ENCODE measurements around the gene ADI1. TPM values are rescaled to one million over a fixed set of nuclear protein-coding genes. Genes with fewer than 3 reads are reported as not detected.
"Not testable (repeated sequence)": the region's sequence is repeated elsewhere in the genome, so short reads cannot be mapped to it uniquely, and the experiment has no call there.

The ADI1 gene
- total RNA-seq, 1 experiment from 2014 or later, result 69.2 TPM

DNA sequence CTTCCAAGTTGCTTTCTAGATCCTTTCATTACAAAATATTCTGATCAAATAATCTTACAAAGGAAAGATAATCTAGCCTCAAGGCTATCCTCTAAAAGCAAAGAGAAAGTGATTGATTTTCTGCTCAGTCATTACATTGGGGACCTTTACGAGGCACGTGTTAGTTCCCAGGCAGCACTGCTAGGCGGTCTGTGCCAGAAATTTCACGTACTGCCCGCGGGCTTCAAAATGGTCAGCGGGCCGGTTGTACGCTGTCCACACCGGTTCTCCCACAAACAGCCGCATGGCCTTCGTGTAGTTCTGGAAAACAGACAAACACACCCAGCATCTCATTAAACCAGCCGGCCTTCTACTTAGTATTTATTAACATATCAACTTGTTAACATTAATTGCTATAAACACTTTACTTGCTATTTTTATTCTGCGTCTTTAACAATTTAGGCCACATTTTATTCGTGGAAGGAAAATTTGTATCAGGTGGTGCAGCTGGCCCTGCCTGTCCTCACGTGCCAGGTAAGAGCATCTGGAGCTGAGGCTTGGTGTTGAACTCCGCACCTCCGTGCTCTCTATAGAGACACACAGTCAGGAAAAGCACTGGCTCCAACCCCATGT lies 20.4 kb downstream of the ADI1 start:
- BruUV-seq (replicated peaks), result no TSS peak
- ChIA-PET CTCF (no interaction called here), POLR2A (no interaction called here)
- Mint-ChIP-seq H3K4me3 (ENCODE audit: unreplicated experiment) (no peak overlapping the region), H3K27ac (ENCODE audit: unreplicated experiment) (no peak overlapping the region), H3K4me1 (ENCODE audit: low read depth, unreplicated experiment) (no peaks in the 10 kb centered on the region), H3K27me3 (ENCODE audit: insufficient read depth, unreplicated experiment) (no peaks in the 10 kb centered on the region), H3K36me3 (ENCODE audit: insufficient read depth, unreplicated experiment) (peaks cover 55% of the 10 kb centered on the region), H3K9me3 (ENCODE audit: unreplicated experiment) (no peaks in the 10 kb centered on the region)
- no peaks in the 10 kb centered on the region for H3K4me1 ChIP-seq
- no peaks in the 10 kb centered on the region for H3K9me3 ChIP-seq
- peaks cover 2% of the 10 kb centered on the region for H3K36me3 ChIP-seq (ENCODE audit: control insufficient read depth, insufficient read depth, low read length)
- H3K4me3 ChIP-seq (ENCODE audit: low read depth, low read length), result no peak overlapping the region
- no peak for DNase-seq
- intact Hi-C loops (cut with micrococcal nuclease; ENCODE audit: unreplicated experiment), result no loop called here
- H3K27me3 ChIP-seq (replicated peaks; ENCODE audit: control insufficient read depth, insufficient read depth, low read length), result no peaks in the 10 kb centered on the region
- TF ChIP-seq, protein P1, sequence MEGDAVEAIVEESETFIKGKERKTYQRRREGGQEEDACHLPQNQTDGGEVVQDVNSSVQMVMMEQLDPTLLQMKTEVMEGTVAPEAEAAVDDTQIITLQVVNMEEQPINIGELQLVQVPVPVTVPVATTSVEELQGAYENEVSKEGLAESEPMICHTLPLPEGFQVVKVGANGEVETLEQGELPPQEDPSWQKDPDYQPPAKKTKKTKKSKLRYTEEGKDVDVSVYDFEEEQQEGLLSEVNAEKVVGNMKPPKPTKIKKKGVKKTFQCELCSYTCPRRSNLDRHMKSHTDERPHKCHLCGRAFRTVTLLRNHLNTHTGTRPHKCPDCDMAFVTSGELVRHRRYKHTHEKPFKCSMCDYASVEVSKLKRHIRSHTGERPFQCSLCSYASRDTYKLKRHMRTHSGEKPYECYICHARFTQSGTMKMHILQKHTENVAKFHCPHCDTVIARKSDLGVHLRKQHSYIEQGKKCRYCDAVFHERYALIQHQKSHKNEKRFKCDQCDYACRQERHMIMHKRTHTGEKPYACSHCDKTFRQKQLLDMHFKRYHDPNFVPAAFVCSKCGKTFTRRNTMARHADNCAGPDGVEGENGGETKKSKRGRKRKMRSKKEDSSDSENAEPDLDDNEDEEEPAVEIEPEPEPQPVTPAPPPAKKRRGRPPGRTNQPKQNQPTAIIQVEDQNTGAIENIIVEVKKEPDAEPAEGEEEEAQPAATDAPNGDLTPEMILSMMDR (IDR thresholded peaks at IDR 0.05; ENCODE audit: insufficient read depth in 1 of 2, low read depth in 1 of 2, low read length in 1 of 2, severe bottlenecking in 1 of 2, unreplicated experiment in 1 of 2), result no peak

DNA sequence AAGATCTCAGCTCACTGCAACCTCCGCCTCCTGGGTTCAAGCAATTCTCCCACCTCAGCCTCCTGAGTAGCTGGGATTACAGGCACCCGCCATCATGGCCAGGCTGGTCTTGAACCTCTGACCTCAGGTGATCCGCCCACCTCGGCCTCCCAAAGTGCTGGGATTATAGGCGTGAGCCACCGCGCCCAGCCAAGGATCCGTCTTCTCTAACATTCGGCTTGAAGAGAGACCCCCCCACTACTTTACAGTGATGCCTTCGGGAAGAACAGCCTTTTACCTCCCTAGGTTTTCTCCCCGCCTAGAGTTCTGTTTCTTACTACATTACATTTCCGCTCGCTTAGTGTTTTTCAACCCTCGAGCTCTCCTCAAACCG lies 22.6 kb downstream of the ADI1 start:
- POLR2A ChIA-PET, result not testable (repeated sequence)

DNA sequence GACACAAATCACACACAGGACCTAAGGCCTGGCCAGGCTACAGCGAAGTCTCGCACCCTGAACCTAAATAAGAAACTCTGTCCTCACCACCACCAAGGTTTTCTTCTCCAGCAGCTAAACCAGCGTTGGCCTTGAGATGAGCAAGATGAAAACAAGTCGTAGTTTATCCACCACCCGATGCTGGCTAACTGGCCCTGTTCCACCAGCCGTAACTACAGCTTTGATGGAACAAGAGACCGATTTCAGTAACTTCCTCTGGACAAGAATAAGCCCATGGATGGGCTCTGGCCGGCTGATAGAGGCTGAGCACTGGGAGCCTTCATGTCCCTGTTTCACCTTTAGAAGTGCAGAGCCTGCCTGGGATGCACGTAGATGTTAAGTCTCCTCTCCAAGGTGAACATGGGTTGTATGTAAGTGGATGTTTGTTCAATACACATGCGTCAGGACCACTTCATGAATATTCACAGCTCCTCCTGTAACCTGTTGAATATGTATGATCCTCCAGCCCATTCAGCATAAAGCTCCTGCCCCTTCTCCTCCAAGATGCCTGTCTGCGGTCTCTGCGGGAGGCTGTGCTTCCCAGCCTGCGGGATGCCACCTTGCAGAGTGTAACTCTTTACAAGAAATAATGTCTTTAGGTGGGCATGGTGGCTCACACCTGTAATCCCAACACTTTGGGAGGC lies 24.2 kb downstream of the ADI1 start:
- intact Hi-C loops (cut with micrococcal nuclease; ENCODE audit: unreplicated experiment), result no loop called here
- Histone ChIP-seq H3K36me3 (ENCODE audit: control insufficient read depth, insufficient read depth, low read length) (no peaks in the 10 kb centered on the region; the same call in none of the 2 replicates), H3K9me3 (no peaks in the 10 kb centered on the region), H3K27me3 (replicated peaks; ENCODE audit: control insufficient read depth, insufficient read depth, low read length) (no peaks in the 10 kb centered on the region), H3K4me3 (ENCODE audit: low read depth, low read length) (no peak overlapping the region), H3K4me1 (no peaks in the 10 kb centered on the region)
- no peaks in the 10 kb centered on the region for H3K9me3 Mint-ChIP-seq (ENCODE audit: unreplicated experiment)
- no peak overlapping the region for H3K27ac Mint-ChIP-seq (ENCODE audit: unreplicated experiment)
- no peak overlapping the region for H3K4me3 Mint-ChIP-seq (ENCODE audit: unreplicated experiment)
- ChIA-PET POLR2A (no interaction called here), CTCF (no interaction called here)
- TF ChIP-seq, protein P1 (IDR thresholded peaks at IDR 0.05; ENCODE audit: insufficient read depth in 1 of 2, low read depth in 1 of 2, low read length in 1 of 2, severe bottlenecking in 1 of 2, unreplicated experiment in 1 of 2), result no peak
- no TSS peak for BruUV-seq (replicated peaks)
- H3K36me3 Mint-ChIP-seq (ENCODE audit: insufficient read depth, unreplicated experiment), result peaks cover 33% of the 10 kb centered on the region
- no peak for DNase-seq
- H3K4me1 Mint-ChIP-seq (ENCODE audit: low read depth, unreplicated experiment), result no peaks in the 10 kb centered on the region
- H3K27me3 Mint-ChIP-seq (ENCODE audit: insufficient read depth, unreplicated experiment), result no peaks in the 10 kb centered on the region

More for the DNA sequence above, 22.6 kb downstream of the ADI1 start:
- H3K4me3 Mint-ChIP-seq (ENCODE audit: unreplicated experiment); H3K4me3 ChIP-seq (ENCODE audit: low read depth, low read length); H3K27me3 Mint-ChIP-seq (ENCODE audit: insufficient read depth, unreplicated experiment); H3K9me3 Mint-ChIP-seq (ENCODE audit: unreplicated experiment); H3K36me3 ChIP-seq (ENCODE audit: control insufficient read depth, insufficient read depth, low read length); H3K27ac Mint-ChIP-seq (ENCODE audit: unreplicated experiment); H3K27me3 ChIP-seq (replicated peaks; ENCODE audit: control insufficient read depth, insufficient read depth, low read length); H3K4me1 Mint-ChIP-seq (ENCODE audit: low read depth, unreplicated experiment); H3K4me1 ChIP-seq; CTCF ChIA-PET; DNase-seq; intact Hi-C loops (cut with micrococcal nuclease; ENCODE audit: unreplicated experiment); BruUV-seq (replicated peaks); H3K9me3 ChIP-seq: not testable (repeated sequence)
- H3K36me3 Mint-ChIP-seq (ENCODE audit: insufficient read depth, unreplicated experiment), result peaks cover 42% of the 10 kb centered on the region

Data from Caco-2 (cell line).